Right ventricle myocardium superior (tissue), 1 donor: ENCODE measurements around the gene SPRY2. TPM values are rescaled to one million over a fixed set of nuclear protein-coding genes. Genes with fewer than 3 reads are reported as not detected.
A peak's percentile ranks its signal among the peaks of the same experiment; 100 is the strongest.

Experiments used
- ATAC-seq: fragments of 200-7000 bp; cut with Tn5 transposase; one replicate; pipeline ENCODE4 v1.9.1; 2020; ENCODE audit warnings: mild to moderate bottlenecking; ENCODE audit not compliant: poor library complexity
- DNase-seq: peaks from one replicate; pipeline ENCODE4 v3.0.0-alpha.2; 2020
- intact Hi-C: fragments of 100-400 bp; cut with DNase I; formaldehyde crosslinking; loops from one replicate; pipeline ENCODE4 v1.11.2; 2022
- total RNA-seq: library from RNA; stranded (reverse); fragmentation: NEBNext Ultra II Directional; extraction: Animal tissue kit (Norgen Biotek cat#: 25700); gene quantifications from one replicate; pipeline ENCODE4 v1.2.1, GENCODE V29; 2021
- donor health status: DM: no; HTN: yes; CAD: no; lungs with severe emphysema.

SPRY2 gene
- total RNA-seq, 1 donor from 2014 or later: 35.8 TPM

DNA sequence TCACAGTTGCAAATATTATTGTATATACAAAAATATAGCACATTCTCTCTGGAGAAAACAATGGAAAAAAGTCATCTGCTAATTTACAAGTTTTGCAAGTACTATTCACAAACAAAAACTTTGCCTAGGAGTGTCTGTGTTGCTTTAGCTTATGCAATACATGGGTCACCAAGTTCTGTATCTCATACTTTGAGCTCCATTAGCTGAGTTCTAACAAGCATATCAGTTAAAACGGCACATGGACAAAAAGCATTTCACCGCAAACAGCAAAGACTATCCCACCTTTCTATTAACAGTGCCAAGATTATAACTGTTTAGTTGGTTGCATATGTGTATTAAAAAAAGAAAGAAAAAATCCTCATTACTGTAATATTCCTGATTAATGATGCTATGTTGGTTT is 4.6 kb downstream of the SPRY2 start:
- intact Hi-C loops: loop anchor here (10.0 kb wide), 1 partner anchor 292 kb away; no protein-coding TSS in a partner anchor
- ATAC-seq (no peak), DNase-seq (no peak)

DNA sequence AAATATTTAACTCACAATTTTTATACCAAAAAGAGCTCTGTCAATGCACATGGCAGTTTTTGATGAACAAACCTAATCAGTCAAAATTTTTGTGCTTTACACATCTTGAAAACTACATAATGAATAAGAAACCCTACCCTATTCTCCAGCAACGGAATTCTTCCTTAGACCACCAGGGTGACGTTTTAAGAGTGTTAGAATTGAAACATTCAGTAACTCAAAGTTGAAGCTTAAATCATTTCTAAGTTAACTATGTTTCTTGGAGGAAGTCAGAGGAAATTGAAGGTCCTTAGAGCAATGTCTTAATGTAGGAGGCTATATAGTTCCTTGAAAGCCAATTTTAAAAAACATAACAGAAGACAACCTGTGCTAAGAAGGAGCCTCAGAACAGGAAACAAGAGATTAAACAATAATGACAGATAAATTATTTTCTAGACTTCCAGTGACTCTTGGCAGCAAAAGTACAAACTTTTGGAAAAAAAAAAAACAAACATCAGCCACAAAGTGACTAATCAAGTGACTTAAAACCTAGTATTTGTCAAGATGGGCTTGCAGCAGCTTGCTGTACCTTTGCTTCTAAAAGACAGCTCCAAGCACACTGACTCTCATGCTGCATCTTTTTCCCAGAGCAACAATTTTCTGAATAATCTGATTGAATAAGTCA is 6.2 kb downstream of the SPRY2 start:
- intact Hi-C loops: loop anchor here (10.0 kb wide), 1 partner anchor 290 kb away; no protein-coding TSS in a partner anchor
- no peak for DNase-seq
- ATAC-seq: no peak

DNA sequence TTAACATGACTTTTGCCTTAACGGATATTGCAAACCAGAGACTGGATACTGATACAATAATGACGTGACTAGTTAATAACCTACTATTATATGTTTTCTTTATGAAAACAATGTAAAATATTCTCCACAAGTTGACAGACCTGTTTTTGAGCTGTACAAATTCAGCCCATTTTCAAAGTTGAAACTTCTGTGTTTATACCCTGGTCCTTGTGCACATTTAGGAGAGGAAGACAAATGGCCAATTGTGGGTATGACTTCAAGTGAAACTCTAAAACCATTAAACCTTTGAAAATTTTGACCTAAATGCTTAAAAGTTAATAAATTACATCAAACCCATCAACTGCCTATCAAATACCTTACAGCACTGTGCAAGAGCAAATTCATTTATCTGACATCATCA is 8.9 kb downstream of the SPRY2 start:
- intact Hi-C loops: loop anchor here (10.0 kb wide), 1 partner anchor 287 kb away; no protein-coding TSS in a partner anchor
- no peak for ATAC-seq

DNA sequence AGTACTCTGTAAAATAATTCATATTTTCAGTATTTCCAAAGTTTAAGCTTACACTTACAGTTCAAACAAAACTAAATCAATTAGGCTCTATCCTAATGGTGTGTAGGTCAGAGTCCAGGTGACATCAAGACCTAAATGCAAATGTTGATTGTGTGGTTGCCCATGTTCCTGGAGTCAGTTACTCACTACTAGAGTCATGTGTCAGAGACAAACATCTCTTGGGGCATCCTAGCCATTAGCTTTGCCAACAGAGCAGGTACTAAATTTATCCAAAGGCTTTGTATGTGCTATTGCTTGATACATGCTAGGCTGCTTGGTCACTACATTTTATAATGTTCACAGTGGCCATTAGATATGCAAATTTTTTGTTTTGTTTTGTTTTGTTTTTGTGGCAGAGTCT is 11.7 kb downstream of the SPRY2 start:
- DNase-seq (no peak), ATAC-seq (peak; percentile 42)
- intact Hi-C loops: no loop called here

More for the DNA sequence above, 8.9 kb downstream of the SPRY2 start:
- DNase-seq: no peak

DNA sequence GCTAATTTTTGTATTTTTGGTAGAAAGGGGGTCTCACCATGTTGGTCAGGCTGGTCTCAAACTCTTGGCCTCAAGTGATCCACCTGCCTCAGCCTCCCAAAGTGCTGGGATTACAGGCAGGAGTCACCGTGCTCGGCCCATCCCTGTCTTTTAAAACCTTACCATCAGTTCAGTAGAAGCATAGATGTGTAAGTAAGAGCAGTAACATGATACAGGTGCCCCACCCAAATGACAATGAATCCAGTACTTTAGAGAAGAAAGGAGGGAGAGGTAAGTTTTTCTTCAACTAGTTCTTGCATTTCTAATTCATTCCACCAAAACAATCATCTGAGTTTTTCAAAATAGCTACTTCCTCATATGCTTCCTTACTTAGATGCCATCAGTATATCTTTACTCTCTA is 21.9 kb downstream of the SPRY2 start:
- intact Hi-C loops: no loop called here
- DNase-seq (no peak), ATAC-seq (no peak)

DNA sequence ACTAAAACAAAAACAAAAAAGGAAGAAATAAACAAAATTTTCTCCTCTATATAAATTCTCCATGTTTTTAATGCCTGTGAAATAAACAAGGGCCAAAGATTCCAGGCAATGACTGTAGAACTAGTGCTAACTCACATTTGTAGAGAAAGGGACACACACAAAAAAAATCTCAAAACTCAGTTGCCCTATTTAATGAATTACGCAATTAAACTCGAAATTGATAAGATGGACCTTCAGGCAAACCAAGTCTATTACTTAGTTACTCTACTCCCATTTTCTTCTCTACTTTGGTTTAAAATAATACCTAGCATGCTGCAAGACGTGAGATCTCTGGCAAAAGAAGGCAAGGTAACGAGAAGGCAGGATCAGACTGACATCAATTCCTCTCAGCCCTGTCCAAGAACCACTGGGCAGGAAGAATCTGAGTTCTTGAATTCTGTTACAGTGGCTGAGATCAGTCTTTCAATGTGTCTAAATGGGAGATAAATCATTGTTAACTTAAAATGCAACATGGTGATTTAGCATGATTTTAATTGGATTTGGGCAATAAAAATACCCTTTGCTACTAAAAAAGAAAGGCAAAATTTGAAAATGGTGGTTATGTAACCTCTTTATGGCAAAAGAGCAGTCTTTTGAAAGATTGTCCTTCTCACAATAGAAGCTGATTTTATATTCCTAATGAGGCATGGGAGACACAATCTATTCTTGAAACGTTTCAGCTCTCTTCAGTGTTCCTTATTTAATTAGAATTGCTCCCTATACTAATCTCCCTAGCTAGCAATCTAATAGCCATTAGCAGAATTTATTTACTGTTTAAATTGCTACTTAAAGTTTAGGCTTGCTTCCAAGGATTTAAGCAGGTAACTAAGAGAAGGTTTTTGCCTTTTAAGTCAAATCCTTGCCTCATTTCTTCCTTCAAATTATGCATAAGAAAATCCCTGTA is 25.9 kb downstream of the SPRY2 start:
- DNase-seq (no peak), ATAC-seq (no peak)
- intact Hi-C loops: no loop called here

DNA sequence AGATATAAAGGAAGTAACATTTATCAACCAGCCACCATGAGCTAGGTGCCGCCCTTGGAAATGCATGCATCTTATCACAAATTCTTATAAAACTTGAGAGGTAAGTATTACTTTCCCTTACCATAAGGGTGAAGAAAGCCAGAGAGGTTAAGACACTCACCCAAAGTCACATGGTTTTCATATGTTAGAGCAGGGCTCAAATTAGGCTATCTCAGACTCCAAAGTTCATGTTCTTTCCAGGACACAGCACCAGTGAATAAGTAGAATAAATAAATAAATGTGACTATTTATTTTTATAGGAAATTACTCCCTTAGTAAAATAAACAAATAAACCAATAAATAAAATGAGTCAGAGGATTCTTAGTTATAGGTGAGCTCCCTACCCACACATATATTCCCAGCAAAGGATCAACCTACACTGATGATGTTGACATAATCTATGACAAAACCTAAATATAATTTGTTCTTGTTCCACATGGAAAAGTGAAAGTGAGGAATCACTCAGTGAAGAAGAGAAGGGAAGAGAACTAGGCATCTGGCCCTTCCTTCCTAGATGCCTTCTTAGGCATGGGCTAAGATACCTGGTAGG is 27.2 kb downstream of the SPRY2 start:
- intact Hi-C loops: no loop called here
- ATAC-seq: no peak
- DNase-seq: no peak

DNA sequence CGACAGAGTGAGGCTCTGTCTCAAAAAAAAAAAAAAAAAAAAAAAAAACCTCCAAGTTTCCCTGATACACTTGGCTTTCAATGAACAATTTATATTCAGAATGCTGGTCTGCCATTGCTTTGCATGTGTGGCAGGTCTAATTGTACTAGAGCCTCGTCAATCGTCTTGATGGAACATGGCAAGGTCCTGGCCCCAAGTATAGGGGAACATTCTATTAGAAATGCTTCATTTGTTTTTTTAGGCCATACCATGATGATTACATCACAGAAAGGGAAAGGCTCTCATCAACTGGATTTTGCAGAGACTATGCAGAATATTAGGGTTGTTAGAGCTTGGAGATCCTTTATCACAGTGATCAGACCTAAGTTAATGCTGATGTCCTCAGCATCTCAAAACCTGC is 28.0 kb downstream of the SPRY2 start:
- ATAC-seq: no peak
- intact Hi-C loops: no loop called here
- no peak for DNase-seq

DNA sequence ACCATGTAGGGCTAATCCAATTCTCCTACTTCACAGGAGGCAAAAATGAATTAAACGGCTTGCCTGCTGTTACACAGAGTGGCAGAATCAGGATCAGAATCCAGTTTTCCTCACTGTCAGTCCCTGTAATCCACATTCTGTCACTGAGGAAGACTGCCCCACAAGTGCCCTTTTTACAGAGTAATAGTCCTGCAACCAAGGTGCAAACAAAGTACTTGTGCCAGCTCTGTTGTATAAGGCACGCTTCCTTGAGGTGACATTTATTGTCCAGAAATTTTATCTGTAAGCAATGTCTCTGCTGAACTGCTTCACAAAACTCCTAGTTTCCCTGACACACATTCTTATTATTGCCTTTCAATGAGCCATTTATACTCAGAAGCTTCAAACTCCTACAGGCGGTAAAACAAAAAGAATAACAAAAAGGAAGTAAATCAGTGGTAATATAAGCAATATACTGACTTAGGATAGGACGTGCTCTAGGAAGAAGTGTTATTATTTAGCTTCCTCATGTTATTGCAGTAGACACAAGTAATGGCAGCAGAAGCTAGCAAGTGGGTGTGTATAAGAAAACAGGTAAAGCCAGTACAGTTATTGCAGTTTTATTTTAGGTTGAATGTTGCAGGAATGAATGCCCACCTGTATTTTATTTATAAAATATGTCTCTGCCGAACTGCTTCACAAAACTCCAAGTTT is 28.8 kb downstream of the SPRY2 start:
- intact Hi-C loops: no loop called here
- no peak for ATAC-seq
- no peak for DNase-seq

DNA sequence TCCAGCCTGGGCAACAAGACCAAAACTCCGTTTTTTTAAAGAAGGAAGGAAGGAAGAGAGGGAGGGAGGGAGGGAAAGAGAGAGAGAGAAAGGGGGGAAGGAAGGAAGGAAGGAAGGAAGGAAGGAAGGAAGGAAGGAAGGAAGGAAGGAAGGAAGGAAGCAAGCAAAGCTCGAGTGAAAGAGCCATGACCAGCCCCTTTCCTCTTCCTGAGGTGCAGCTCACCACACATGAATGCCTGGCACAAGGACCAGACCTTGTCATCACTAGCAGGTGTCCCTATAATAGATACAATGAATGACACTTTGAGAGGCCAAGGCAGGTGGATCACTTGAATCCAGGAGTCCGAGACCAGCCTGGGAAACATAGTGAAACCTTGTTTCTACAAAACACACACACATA is 31.0 kb downstream of the SPRY2 start:
- ATAC-seq: peak; percentile 83
- intact Hi-C loops: no loop called here
- no peak for DNase-seq

DNA sequence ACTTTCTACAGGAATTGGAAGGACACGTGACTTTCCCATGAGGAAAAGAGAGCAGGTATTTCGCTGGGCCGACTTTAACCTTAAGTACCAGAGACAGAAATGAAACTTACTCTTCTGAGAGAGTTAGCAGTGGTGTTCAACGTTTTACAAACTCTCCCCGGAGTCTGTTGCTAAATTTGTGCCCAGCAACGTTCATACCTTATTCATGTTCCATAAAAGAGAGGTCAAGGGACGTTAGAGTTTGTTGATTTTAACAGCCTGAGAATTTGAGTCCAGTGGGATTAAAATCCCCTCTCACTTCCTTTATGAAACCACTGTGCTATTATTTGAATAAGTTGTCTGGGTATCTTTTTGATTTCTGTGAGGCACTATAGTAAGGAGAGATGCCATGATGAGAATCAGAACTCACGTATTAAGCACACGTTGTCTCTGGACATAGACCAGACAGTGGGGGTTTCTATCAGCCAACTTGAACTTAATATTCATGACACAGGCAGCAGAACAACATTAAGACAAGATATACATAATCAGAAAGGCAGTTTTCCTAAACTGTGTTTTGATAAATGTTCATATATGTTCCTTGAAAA is 33.4 kb downstream of the SPRY2 start:
- DNase-seq (no peak), ATAC-seq (no peak)
- intact Hi-C loops: no loop called here

DNA sequence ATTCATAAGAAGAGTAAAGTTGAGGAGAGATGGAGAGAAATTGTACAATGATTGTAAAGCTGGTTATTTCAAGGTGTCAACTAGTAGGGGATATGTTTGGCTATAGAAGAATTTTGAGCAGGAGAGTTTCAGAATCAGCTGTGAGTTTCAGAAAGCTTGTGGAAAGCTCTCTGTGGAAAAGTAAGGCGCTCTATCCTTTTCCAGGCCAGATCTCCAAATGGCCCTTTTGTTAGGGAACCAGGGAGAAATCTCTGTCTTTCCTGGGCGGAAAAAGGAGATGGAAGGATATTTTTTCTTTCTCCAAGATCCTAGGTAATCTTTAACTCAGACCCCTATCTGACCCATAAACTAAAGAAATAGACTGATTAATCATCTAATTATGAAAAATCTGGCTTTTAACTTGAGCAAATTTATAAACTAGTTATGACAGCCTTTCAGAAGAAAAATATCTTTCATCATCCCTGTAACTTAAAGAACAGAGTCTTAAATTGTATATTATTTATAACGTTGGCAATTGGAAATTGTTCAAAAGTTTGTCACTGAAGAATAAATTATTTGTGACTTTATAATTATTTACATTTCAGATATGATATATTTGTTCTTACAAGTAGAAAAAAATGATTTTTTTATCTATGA is 34.5 kb downstream of the SPRY2 start:
- no peak for DNase-seq
- intact Hi-C loops: no loop called here
- no peak for ATAC-seq

DNA sequence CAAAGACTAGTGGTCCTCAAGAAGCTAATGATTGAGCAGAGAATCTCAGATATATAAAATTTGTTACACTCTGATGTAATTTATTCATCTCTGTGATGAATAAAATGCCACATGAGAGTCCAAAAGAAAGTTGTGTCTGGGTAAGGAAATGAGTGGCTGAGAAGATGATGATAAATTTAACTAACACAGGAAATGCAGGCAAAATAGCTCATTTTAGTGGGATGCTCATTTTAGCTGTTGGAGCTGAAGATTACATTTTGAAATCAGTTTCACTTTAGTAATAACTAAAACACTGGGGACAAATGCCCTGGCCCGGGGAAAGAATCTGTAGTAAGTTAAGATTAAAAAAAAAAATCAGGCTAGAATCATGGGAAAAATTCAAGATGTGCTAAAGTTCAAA is 35.2 kb downstream of the SPRY2 start:
- ATAC-seq (peak; percentile 14), DNase-seq (no peak)
- intact Hi-C loops: no loop called here

DNA sequence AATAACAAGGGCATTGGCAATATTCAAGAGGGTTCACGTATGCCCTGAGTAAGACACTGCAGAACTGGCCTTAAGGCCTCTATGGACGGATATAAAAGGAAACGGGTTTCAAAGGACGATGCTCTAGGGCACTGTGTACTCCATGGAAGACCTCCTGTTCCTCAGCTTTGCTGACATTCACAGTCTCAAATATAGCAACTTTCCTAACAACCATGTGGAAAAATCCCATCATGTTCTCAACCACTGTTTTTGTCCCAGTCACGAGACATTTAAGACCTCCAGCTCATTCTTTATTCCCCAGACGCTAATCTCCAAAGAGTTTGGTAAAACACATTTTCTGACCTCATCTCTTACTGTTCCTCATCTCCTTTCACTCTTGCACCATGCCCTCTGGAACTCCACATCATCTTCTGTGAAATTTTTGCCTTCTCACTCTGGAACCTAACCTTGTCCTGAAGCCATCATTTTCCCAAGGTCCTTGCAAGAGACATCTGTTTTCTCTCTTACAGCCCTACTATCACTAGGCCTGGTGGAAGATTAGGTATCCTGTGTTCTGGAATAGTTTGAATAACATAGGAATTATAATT is 37.6 kb downstream of the SPRY2 start:
- DNase-seq (no peak), ATAC-seq (peak; percentile 58)
- intact Hi-C loops: no loop called here

DNA sequence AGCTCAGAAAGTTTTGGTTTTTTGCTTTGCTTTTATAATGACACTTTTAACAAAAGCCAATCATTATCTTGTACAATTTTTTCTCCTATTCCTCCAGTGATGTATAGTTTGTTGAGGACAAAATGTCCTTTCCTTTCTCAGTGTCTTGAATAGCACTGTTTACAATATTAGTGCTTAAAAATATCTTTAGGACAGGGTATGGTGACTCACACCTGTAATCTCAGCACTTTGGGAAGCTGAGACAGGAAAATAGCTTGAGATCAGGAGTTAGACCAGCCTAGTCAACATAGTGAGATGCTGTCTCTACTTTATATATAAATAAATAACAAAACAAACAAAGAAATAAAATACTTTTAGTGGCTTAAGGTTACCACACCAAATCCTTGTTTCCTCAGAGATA is 41.9 kb downstream of the SPRY2 start:
- DNase-seq (no peak), ATAC-seq (no peak)
- intact Hi-C loops: no loop called here

DNA sequence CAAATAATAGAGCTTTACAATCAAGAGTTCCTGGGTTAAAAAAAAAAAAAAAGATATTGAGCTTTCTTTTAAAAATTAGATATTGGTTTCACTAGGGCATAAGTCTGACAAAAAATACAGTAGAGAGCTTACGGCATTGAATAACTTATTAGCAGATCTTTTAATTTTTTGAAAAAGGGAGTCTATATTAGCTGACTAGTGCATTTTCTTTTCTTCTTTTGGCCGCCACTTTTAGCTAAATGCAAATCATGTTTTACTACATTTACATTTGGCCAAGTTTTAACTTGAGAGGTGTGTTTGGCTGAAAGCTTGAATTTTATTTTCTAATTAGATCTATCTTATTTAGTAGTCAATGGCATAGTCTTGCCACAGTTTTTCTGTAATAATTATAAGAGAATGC is 43.4 kb downstream of the SPRY2 start:
- intact Hi-C loops: no loop called here
- no peak for DNase-seq
- ATAC-seq: no peak

DNA sequence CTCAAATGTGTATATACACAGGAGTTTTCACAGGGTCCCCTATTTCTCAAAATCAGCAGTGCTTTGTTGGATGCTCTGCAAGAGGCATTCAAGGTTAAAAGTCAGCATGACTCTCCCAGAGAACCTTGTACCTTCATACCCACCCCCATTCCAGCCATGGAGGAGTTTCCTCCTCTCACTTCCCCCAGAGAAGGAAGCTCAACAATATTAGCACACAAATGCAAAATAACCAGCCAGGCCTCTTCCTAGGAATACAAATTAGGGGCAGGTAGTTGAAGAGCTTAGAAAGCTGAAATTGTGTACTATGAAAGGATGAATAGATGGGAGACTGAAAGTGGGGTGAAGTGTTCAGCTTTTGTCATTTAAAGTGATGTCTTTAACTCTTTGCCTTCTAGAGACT is 43.8 kb downstream of the SPRY2 start:
- ATAC-seq (no peak), DNase-seq (no peak)
- intact Hi-C loops: no loop called here

DNA sequence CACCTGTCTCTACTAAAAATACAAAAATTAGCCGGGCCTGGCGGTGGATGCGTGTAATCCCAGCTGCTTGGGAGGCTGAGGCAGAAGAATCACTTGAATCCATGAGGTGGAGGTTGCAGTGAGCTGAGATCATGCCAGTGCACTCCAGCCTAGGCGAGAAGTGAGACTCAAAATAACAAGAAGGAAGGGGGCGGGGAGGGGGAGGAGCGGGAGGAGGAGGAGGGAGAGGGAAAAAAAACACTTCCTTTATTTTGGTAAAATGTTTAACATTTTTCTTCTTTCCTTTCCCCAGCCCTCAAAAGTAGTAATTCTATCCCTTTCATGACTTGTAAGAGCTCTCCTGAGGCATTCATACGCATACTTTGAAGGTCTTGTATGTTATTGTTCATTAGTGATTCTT is 44.3 kb downstream of the SPRY2 start:
- intact Hi-C loops: no loop called here
- ATAC-seq (no peak), DNase-seq (peak; percentile 44)
